IMR-90 (cell line): ENCODE measurements around the gene ARNT2. TPM values are rescaled to one million over a fixed set of nuclear protein-coding genes. Genes with fewer than 3 reads are reported as not detected.

Experiments
- ATAC-seq: fragments of 200-7000 bp; cut with Tn5 transposase; 2 replicates; pipeline ENCODE4 v1.9.1; 2020; ENCODE audit warnings: low read depth, mild to moderate bottlenecking, moderate library complexity
- BruUV-seq: library from RNA; stranded (reverse); fragments of 400-500 nt; replicated peaks from 2 replicates; lab custom pipeline; 2021; lab: Mats Ljungman, UMichigan
- CTCF ChIA-PET: fragments of 300-600 bp; formaldehyde crosslinking; extraction: SDS; loops from one replicate; lab custom pipeline; 2021; ENCODE audit warnings: antibody characterized with exemption; lab: Yijun Ruan, JAX
- POLR2A ChIA-PET: fragments of 300-600 bp; sonication (Branson Sonifier 250); formaldehyde crosslinking; loops from one replicate; lab custom pipeline; 2022; ENCODE audit warnings: antibody characterized with exemption; ENCODE audit not compliant: unreplicated experiment; lab: Charles Lee
- DNase-seq: peaks from one replicate; pipeline ENCODE4 v3.0.0; 2013
- H2AFZ ChIP-seq: replicated peaks from 2 replicates; pipeline ENCODE3; 2013; ENCODE audit warnings: low read length, mild to moderate bottlenecking; ENCODE audit not compliant: poor library complexity
- H2AK5ac ChIP-seq: 2 replicates; pipeline ENCODE4 v1.6.1; 2013; ENCODE audit warnings: low read depth, low read length, inconsistent platforms
- H2AK9ac ChIP-seq: replicated peaks from 2 replicates; pipeline ENCODE3; 2013; ENCODE audit warnings: mild to moderate bottlenecking, low read depth, low read length, moderate library complexity; ENCODE audit not compliant: poor library complexity
- H2BK120ac ChIP-seq: 2 replicates; pipeline ENCODE4 v1.6.1; 2013; ENCODE audit warnings: low read depth, low read length, inconsistent platforms
- H2BK15ac ChIP-seq: 3 replicates; pipeline ENCODE4 v1.6.1; 2013; ENCODE audit warnings: low read depth, low read length, inconsistent platforms
- H2BK20ac ChIP-seq: 2 replicates; pipeline ENCODE4 v1.6.1; 2013; ENCODE audit warnings: low read depth, mild to moderate bottlenecking, inconsistent platforms, low read length, moderate library complexity
- H2BK5ac ChIP-seq: 2 replicates; pipeline ENCODE4 v1.6.1; 2013; ENCODE audit warnings: mild to moderate bottlenecking, low read depth, low read length, inconsistent platforms; ENCODE audit not compliant: poor library complexity, severe bottlenecking
- H3K14ac ChIP-seq: replicated peaks from 2 replicates; pipeline ENCODE4 v1.6.1; 2013; ENCODE audit warnings: low read depth, low read length, inconsistent platforms
- H3K18ac ChIP-seq: 2 replicates; pipeline ENCODE4 v1.6.1; 2013; ENCODE audit warnings: low read depth, low read length, control low read depth
- H3K23ac ChIP-seq: 2 replicates; pipeline ENCODE4 v1.6.1; 2013; ENCODE audit warnings: low read depth, low read length, inconsistent platforms
- H3K27ac ChIP-seq: 2 replicates; pipeline ENCODE4 v1.5.1; 2013; ENCODE audit warnings: mild to moderate bottlenecking, control low read depth, low read length; ENCODE audit not compliant: insufficient read depth
- H3K27me3 ChIP-seq: 2 replicates; pipeline ENCODE4 v1.6.1; 2013; ENCODE audit warnings: low read length; ENCODE audit not compliant: control insufficient read depth, insufficient read depth
- H3K36me3 ChIP-seq: 2 replicates; pipeline ENCODE4 v1.6.1; 2013; ENCODE audit warnings: low read length, mixed read lengths; ENCODE audit not compliant: control insufficient read depth, insufficient read depth
- H3K4ac ChIP-seq: 2 replicates; pipeline ENCODE4 v1.6.1; 2013; ENCODE audit warnings: low read depth, low read length, inconsistent platforms
- H3K4me1 ChIP-seq: 2 replicates; pipeline ENCODE4 v1.6.1; 2013; ENCODE audit warnings: low read length, mixed read lengths; ENCODE audit not compliant: control insufficient read depth, insufficient read depth
- H3K4me2 ChIP-seq: 2 replicates; pipeline ENCODE4 v1.6.1; 2013; ENCODE audit warnings: low read depth, mild to moderate bottlenecking, control low read depth, low read length, moderate library complexity
- H3K4me3 ChIP-seq: 2 replicates; pipeline ENCODE4 v1.5.1; 2013; ENCODE audit warnings: low read depth, mild to moderate bottlenecking, control low read depth, low read length, moderate library complexity; ENCODE audit not compliant: insufficient read depth
- H3K56ac ChIP-seq: 2 replicates; pipeline ENCODE4 v1.6.1; 2013; ENCODE audit warnings: low read length, inconsistent platforms; ENCODE audit not compliant: insufficient read depth; ENCODE audit errors: extremely low read depth
- H3K79me1 ChIP-seq, 2 experiments: 2 replicates each; pipeline ENCODE4 v1.6.1; 2013; ENCODE audit warnings: low read length in 2 of 2, inconsistent platforms in 1 of 2, low read depth in 1 of 2
- H3K9ac ChIP-seq: 2 replicates; pipeline ENCODE4 v1.6.1; 2013; ENCODE audit warnings: low read depth, low read length, control low read depth
- H3K9me1 ChIP-seq: 2 replicates; pipeline ENCODE4 v1.6.1; 2013; ENCODE audit warnings: low read length, inconsistent platforms; ENCODE audit not compliant: insufficient read depth
- H3K9me3 ChIP-seq: 2 replicates; pipeline ENCODE4 v1.6.1; 2013; ENCODE audit warnings: low read length; ENCODE audit not compliant: control insufficient read depth, insufficient read depth
- H4K20me1 ChIP-seq: 2 replicates; pipeline ENCODE4 v1.6.1; 2013; ENCODE audit warnings: low read length, inconsistent platforms; ENCODE audit not compliant: insufficient read depth
- H4K5ac ChIP-seq: 2 replicates; pipeline ENCODE4 v1.6.1; 2013; ENCODE audit warnings: mild to moderate bottlenecking, low read depth, low read length, control low read depth
- H4K8ac ChIP-seq, 2 experiments: 2 replicates each; pipeline ENCODE4 v1.6.1; 2013; ENCODE audit warnings: low read depth in 2 of 2, low read length in 2 of 2, control low read depth in 1 of 2, inconsistent platforms in 1 of 2
- H4K91ac ChIP-seq: 2 replicates; pipeline ENCODE4 v1.6.1; 2013; ENCODE audit warnings: low read depth, low read length, inconsistent platforms; ENCODE audit not compliant: insufficient read depth
- CTCF ChIP-seq: conservative IDR thresholded peaks from 2 replicates; pipeline ENCODE4 v1.5.1; 2012; ENCODE audit warnings: mild to moderate bottlenecking, low read depth, low read length, improper control_type of control experiment
- FOS ChIP-seq: fragments of 150-350 bp; IDR thresholded peaks from 2 replicates; pipeline ENCODE4 v1.6.1; 2016; ENCODE audit warnings: low read depth, low read length
- MXI1 ChIP-seq: IDR thresholded peaks from 2 replicates; pipeline ENCODE4 v1.6.1; 2012; ENCODE audit warnings: low read depth, mild to moderate bottlenecking, low read length, moderate library complexity, borderline replicate concordance
- NFE2L2 ChIP-seq: fragments of 150-350 bp; IDR thresholded peaks from 2 replicates; pipeline ENCODE4 v1.6.1; 2016; ENCODE audit warnings: low read depth, mild to moderate bottlenecking, low read length
- POLR2A ChIP-seq: IDR thresholded peaks from 2 replicates; pipeline ENCODE4 v1.6.1; 2012; ENCODE audit warnings: mild to moderate bottlenecking, low read depth, low read length
- RAD21 ChIP-seq: IDR thresholded peaks from 2 replicates; pipeline ENCODE4 v1.6.1; 2012; ENCODE audit warnings: low read length, improper control_type of control experiment
- RFX5 ChIP-seq: IDR thresholded peaks from 2 replicates; pipeline ENCODE4 v1.8.0; 2012; ENCODE audit warnings: low read depth, mild to moderate bottlenecking, low read length, moderate library complexity
- SMC3 ChIP-seq: fragments of 150-350 bp; IDR thresholded peaks from 2 replicates; pipeline ENCODE4 v1.6.1; 2016; ENCODE audit warnings: low read depth, mild to moderate bottlenecking, antibody characterized with exemption, low read length, moderate library complexity
- dilution Hi-C: fragments of 300-500 bp; cut with HindIII; formaldehyde crosslinking; loops from one replicate; pipeline ENCODE4 v1.14.3; 2018; ENCODE audit warnings: low sequenced_read_pairs; ENCODE audit not compliant: unreplicated experiment
- in situ Hi-C: fragments of 300-500 bp; cut with MboI; formaldehyde crosslinking; loops from 3 replicates; pipeline ENCODE4 v1.14.3; 2019; ENCODE audit warnings: low sequenced_read_pairs, inconsistent platforms, mixed read lengths
- intact Hi-C: fragments of 100-400 bp; cut with micrococcal nuclease; formaldehyde crosslinking; loops from 2 replicates; pipeline ENCODE4 v1.10.0; 2022
- polyA plus RNA-seq, 3 experiments: library from polyadenylated mRNA; depleted of rRNA; stranded (reverse); fragments of >200 nt; gene quantifications; 2 replicates each; pipeline ENCODE4 v1.2.3, GENCODE V29; 2012; ENCODE audit warnings: low replicate concordance in 1 of 3
- total RNA-seq: library from RNA; depleted of rRNA; stranded (reverse); fragments of >200 nt; gene quantifications from 2 replicates; pipeline ENCODE4 v1.2.3, GENCODE V29; 2012
- TF ChIP-seq, protein P1 (sequence below): fragments of 150-350 bp; IDR thresholded peaks from 2 replicates; pipeline ENCODE4 v1.6.1; 2017; ENCODE audit warnings: mild to moderate bottlenecking, antibody characterized with exemption, low read length, low read depth

ARNT2 gene
- total and polyA plus RNA-seq, 2 of the 4 experiments (the other 2 are of a cell fraction): 18.2 to 19.0 TPM

DNA sequence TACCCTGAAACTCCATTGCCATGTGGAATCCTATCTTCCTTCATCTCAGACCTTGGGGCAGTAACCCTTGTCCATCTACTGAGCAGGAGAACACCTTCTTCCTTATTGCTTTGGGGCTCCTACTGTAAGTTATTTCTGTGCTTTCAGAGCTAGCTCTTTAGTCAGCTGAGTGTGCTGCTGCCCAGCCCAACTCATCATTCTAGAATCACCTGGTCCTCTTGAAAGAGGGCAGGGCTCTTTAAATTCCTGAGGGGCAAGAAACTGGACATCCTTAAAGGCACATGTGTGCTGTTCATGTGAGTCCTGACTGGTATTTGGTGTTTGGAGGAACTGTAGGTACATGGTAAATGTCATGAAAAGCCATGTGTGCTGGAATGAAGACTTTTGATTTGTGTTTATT lies 140.9 kb downstream of the ARNT2 start:
- H2BK5ac ChIP-seq: no peak overlapping the region
- no peak overlapping the region for H3K9ac ChIP-seq
- H3K23ac ChIP-seq: no peak overlapping the region
- peak overlapping the region in 1 of 2 experiments; percentile 17; a peak in 1 of 4 replicates for H4K8ac ChIP-seq
- H3K14ac ChIP-seq: 0 out of 2 replicates have a peak overlapping the region, but pooled peaks have one; percentile 31
- no peak overlapping the region for H3K4me2 ChIP-seq
- H2BK120ac ChIP-seq: 0 out of 2 replicates have a peak overlapping the region, but pooled peaks have one; percentile 9
- ChIA-PET CTCF (interaction anchor here (0.8 kb wide), 1 partner anchor 234 kb away, joined by 3 read pairs; the partner anchor contains the start of gene CEMIP), POLR2A (no interaction called here)
- H3K9me3 ChIP-seq: peaks cover 5% of the 10 kb centered on the region; the same call in 1 of the 2 replicates
- peak overlapping the region; percentile 38 for H3K4ac ChIP-seq
- no peak overlapping the region for H3K4me3 ChIP-seq
- in situ Hi-C loops (no loop called here), intact Hi-C loops (no loop called here), dilution Hi-C loops (no loop called here)
- peaks cover 19 to 45% of the 10 kb centered on the region in 2 experiments for H3K79me1 ChIP-seq
- no TSS peak for BruUV-seq
- H2AK9ac ChIP-seq: no peak overlapping the region
- H4K91ac ChIP-seq: peak overlapping the region; percentile 59
- peaks cover 3% of the 10 kb centered on the region for H3K9me1 ChIP-seq
- peak overlapping the region; percentile 40; the same call in 1 of the 2 replicates for H2BK20ac ChIP-seq
- no peak overlapping the region for H2AFZ ChIP-seq
- no peak overlapping the region for H3K56ac ChIP-seq
- peak overlapping the region; percentile 4; the same call in 1 of the 3 replicates for H2BK15ac ChIP-seq
- H3K27me3 ChIP-seq: no peaks in the 10 kb centered on the region
- peak overlapping the region; percentile 27; the same call in 1 of the 2 replicates for H4K5ac ChIP-seq
- H3K36me3 ChIP-seq: peaks cover 9% of the 10 kb centered on the region
- ATAC-seq: no peak
- no peaks in the 10 kb centered on the region for H4K20me1 ChIP-seq
- no peak overlapping the region for H3K27ac ChIP-seq
- H3K18ac ChIP-seq: peak overlapping the region; percentile 75; the same call in 1 of the 2 replicates
- TF ChIP-seq CTCF (no peak), POLR2A (no peak), FOS (no peak), RFX5 (no peak), RAD21 (no peak), MXI1 (no peak), NFE2L2 (no peak), SMC3 (no peak)
- TF ChIP-seq, protein P1, sequence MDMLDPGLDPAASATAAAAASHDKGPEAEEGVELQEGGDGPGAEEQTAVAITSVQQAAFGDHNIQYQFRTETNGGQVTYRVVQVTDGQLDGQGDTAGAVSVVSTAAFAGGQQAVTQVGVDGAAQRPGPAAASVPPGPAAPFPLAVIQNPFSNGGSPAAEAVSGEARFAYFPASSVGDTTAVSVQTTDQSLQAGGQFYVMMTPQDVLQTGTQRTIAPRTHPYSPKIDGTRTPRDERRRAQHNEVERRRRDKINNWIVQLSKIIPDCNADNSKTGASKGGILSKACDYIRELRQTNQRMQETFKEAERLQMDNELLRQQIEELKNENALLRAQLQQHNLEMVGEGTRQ: no peak
- peak overlapping the region; percentile 53; the same call in 1 of the 2 replicates for H2AK5ac ChIP-seq
- no peak for DNase-seq
- peaks cover 8% of the 10 kb centered on the region for H3K4me1 ChIP-seq
